NT2/D1 (cell line): ENCODE results near the gene CA4.

Experiments used
- SUZ12 ChIP-seq: IDR thresholded peaks from 2 replicates; pipeline ENCODE4 v1.6.1; 2011; ENCODE audit not compliant: insufficient read length, insufficient read depth; ENCODE audit errors: extremely low read depth
- YY1 ChIP-seq: IDR thresholded peaks from 2 replicates; pipeline ENCODE4 v1.6.1; 2011; ENCODE audit not compliant: insufficient read length, insufficient read depth
- ZNF274 ChIP-seq: IDR thresholded peaks from 2 replicates; pipeline ENCODE4 v1.6.1; 2011; ENCODE audit warnings: mild to moderate bottlenecking, low read depth, low read length

DNA sequence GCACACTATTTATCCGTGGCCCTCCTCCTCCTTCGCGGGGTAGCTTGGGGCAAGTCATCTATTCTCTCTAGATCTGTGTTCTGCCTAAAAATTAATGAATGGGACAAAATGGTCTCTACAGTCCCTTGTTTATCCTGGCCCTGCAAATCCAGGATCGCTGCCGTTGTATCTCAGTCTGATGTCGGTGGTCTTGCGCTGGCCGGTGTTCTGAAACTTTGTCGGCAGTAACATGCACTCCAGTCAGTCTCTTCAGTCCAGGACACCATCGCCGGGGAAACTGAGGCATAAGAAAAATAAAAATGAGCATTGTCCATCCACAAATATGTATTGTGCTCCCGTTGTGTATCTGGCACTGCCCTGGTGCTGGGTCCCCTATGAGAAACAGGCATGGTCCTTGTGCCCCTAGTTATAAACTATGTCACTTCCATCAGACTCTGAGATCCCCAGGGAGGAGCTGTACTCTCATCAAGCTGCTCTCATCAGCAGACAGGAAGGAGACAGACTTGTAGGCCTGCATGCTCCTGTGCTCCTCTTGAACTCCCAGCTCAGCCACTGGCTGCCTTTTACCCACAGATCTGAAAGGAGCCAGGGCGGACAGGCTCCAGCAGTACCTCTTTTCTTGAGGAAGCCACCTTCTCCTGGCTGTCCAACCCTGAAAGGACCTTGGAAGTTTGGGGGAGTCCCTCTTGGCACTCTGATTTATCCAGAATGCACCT is 13.7 kb upstream of the CA4 start:
- TF ChIP-seq ZNF274 (no peak), SUZ12 (no peak), YY1 (no peak)
